A673 (cell line): ENCODE data around the gene CTNNBL1. TPM values are rescaled to one million over a fixed set of nuclear protein-coding genes. Genes with fewer than 3 reads are reported as not detected.

Source experiments
- BruUV-seq: library from RNA; stranded (reverse); fragments of 400-500 nt; replicated peaks from 2 replicates; lab custom pipeline; 2021; lab: Mats Ljungman, UMichigan
- CTCF ChIA-PET: fragments of 300-600 bp; sonication (Branson Sonifier 250); formaldehyde crosslinking; loops from one replicate; lab custom pipeline; 2022; ENCODE audit warnings: antibody characterized with exemption; lab: Charles Lee
- POLR2A ChIA-PET: fragments of 300-600 bp; sonication (Branson Sonifier 250); formaldehyde crosslinking; loops from one replicate; lab custom pipeline; 2022; ENCODE audit warnings: antibody characterized with exemption; ENCODE audit not compliant: low non-redundant PET; lab: Charles Lee
- DNase-seq: peaks from one replicate; pipeline ENCODE4 v3.0.0-alpha.2; 2015; ENCODE audit warnings: low spot score
- H3K27ac ChIP-seq: fragments of 200-600 bp; sonication (generic); 2 replicates; pipeline ENCODE4 v1.5.1; 2016; ENCODE audit warnings: mixed run types, low read depth, mild to moderate bottlenecking, mixed read lengths, antibody characterized with exemption, low read length; ENCODE audit not compliant: poor library complexity, severe bottlenecking
- H3K27me3 ChIP-seq: fragments of 200-600 bp; sonication (generic); replicated peaks from 2 replicates; pipeline ENCODE4 v1.6.1; 2017; ENCODE audit warnings: mixed run types, low read depth, mild to moderate bottlenecking, mixed read lengths, antibody characterized with exemption, low read length; ENCODE audit not compliant: insufficient read depth, poor library complexity
- H3K36me3 ChIP-seq: fragments of 200-600 bp; sonication (generic); 2 replicates; pipeline ENCODE4 v1.6.1; 2016; ENCODE audit warnings: mixed run types, mild to moderate bottlenecking, mixed read lengths, antibody characterized with exemption, low read length; ENCODE audit not compliant: insufficient read depth, poor library complexity, severe bottlenecking
- H3K4me1 ChIP-seq: fragments of 200-600 bp; sonication (generic); 2 replicates; pipeline ENCODE4 v1.6.1; 2017; ENCODE audit warnings: mixed run types, mild to moderate bottlenecking, mixed read lengths, antibody characterized with exemption, low read length; ENCODE audit not compliant: insufficient read depth, poor library complexity, severe bottlenecking
- H3K4me3 ChIP-seq: fragments of 200-600 bp; sonication (generic); 2 replicates; pipeline ENCODE4 v1.5.1; 2016; ENCODE audit warnings: low read depth, mixed run types, mild to moderate bottlenecking, mixed read lengths, low read length; ENCODE audit not compliant: poor library complexity, severe bottlenecking
- H3K9me3 ChIP-seq: fragments of 200-600 bp; sonication (generic); 2 replicates; pipeline ENCODE4 v1.6.1; 2016; ENCODE audit warnings: mixed run types, low read depth, mild to moderate bottlenecking, mixed read lengths, antibody characterized with exemption, low read length; ENCODE audit not compliant: poor library complexity, severe bottlenecking
- CTCF ChIP-seq: fragments of 300-800, 200-600 bp; sonication (generic); conservative IDR thresholded peaks from 2 replicates; pipeline ENCODE4 v1.5.1; 2017; ENCODE audit warnings: low read depth, mild to moderate bottlenecking, antibody characterized with exemption, low read length, moderate library complexity, mixed read lengths
- EZH2 ChIP-seq: fragments of 200-600 bp; sonication (generic); IDR thresholded peaks from 2 replicates; pipeline ENCODE4 v1.6.1; 2017; ENCODE audit warnings: borderline replicate concordance, low read depth, mild to moderate bottlenecking, mixed read lengths, antibody characterized with exemption, low read length; ENCODE audit not compliant: poor library complexity, severe bottlenecking
- intact Hi-C: fragments of 100-400 bp; cut with micrococcal nuclease; formaldehyde crosslinking; loops from one replicate; pipeline ENCODE4 v1.10.0; 2022; ENCODE audit not compliant: unreplicated experiment
- total RNA-seq: library from RNA; stranded (reverse); gene quantifications from 2 replicates; pipeline ENCODE4 v1.2.3, GENCODE V29; 2021

The CTNNBL1 gene
- total RNA-seq, 1 experiment from 2014 or later, result 88.5 TPM

- H3K4me3 ChIP-seq, result no peak overlapping the region
- intact Hi-C loops, result no loop called here
- no TSS peak for BruUV-seq
- no peak for DNase-seq
- no peaks in the 10 kb centered on the region for H3K4me1 ChIP-seq
- H3K36me3 ChIP-seq, result no peaks in the 10 kb centered on the region
- no peak overlapping the region for H3K27ac ChIP-seq
- H3K9me3 ChIP-seq, result no peaks in the 10 kb centered on the region
- ChIA-PET CTCF (no interaction called here), POLR2A (no interaction called here)
- TF ChIP-seq EZH2, result no peak
- no peak for TF ChIP-seq CTCF
- H3K27me3 ChIP-seq, result peaks cover 10% of the 10 kb centered on the region
Observed at GRCh38 chr20:37692459-37693166, 1.2 kb upstream of the CTNNBL1 start.

- H3K9me3 ChIP-seq, result no peaks in the 10 kb centered on the region
- no peak for DNase-seq
- no peaks in the 10 kb centered on the region for H3K36me3 ChIP-seq
- peak overlapping the region; percentile 65 for H3K4me3 ChIP-seq
- TF ChIP-seq CTCF (no peak), EZH2 (no peak)
- intact Hi-C loops, result no loop called here
- POLR2A ChIA-PET, result no interaction called here
- no peaks in the 10 kb centered on the region for H3K4me1 ChIP-seq
- H3K27ac ChIP-seq, result no peak overlapping the region
- CTCF ChIA-PET, result no interaction called here
- BruUV-seq, result no TSS peak
- peaks cover 10% of the 10 kb centered on the region for H3K27me3 ChIP-seq
Observed at GRCh38 chr20:37693242-37693634, 592 bp upstream of the CTNNBL1 start.

- no TSS peak for BruUV-seq
- Histone ChIP-seq H3K4me3 (no peak overlapping the region), H3K27ac (no peak overlapping the region), H3K9me3 (no peaks in the 10 kb centered on the region), H3K27me3 (no peaks in the 10 kb centered on the region), H3K4me1 (no peaks in the 10 kb centered on the region), H3K36me3 (no peaks in the 10 kb centered on the region)
- ChIA-PET POLR2A (no interaction called here), CTCF (no interaction called here)
- no peak for TF ChIP-seq CTCF
- TF ChIP-seq EZH2, result no peak
- DNase-seq, result no peak
- intact Hi-C loops, result no loop called here
Observed at GRCh38 chr20:37695684-37696342, 2.0 kb downstream of the CTNNBL1 start.
